Parathyroid adenoma (tissue), 2 donors: ENCODE measurements around the gene SLC2A13.

ENCODE experiments used
- H2AFZ ChIP-seq: fragments of 300-600 bp; sonication (generic); one replicate; pipeline ENCODE4 v1.7.0; 2017; ENCODE audit warnings: antibody characterized with exemption, mild to moderate bottlenecking
- H3K27ac ChIP-seq: fragments of 300-600 bp; sonication (generic); one replicate; pipeline ENCODE4 v1.7.0; 2017
- H3K27me3 ChIP-seq: fragments of 300-600 bp; sonication (generic); one replicate; pipeline ENCODE4 v1.7.0; 2017; ENCODE audit warnings: low read length; ENCODE audit not compliant: control insufficient read depth, insufficient read depth
- H3K36me3 ChIP-seq: fragments of 300-600 bp; sonication (generic); one replicate; pipeline ENCODE4 v1.7.0; 2017; ENCODE audit warnings: low read length; ENCODE audit not compliant: control insufficient read depth, insufficient read depth
- H3K4me1 ChIP-seq: fragments of 300-600 bp; sonication (generic); one replicate; pipeline ENCODE4 v1.7.0; 2017; ENCODE audit warnings: control low read depth
- H3K4me2 ChIP-seq: fragments of 300-600 bp; sonication (generic); one replicate; pipeline ENCODE4 v1.7.0; 2017; ENCODE audit warnings: low read length
- H3K4me3 ChIP-seq: fragments of 300-600 bp; sonication (generic); one replicate; pipeline ENCODE4 v1.7.0; 2017; ENCODE audit warnings: low read depth, low read length
- H3K79me2 ChIP-seq: fragments of 300-600 bp; sonication (generic); one replicate; pipeline ENCODE4 v1.7.0; 2017; ENCODE audit warnings: control low read depth
- H3K9ac ChIP-seq: fragments of 300-600 bp; sonication (generic); one replicate; pipeline ENCODE4 v1.7.0; 2017; ENCODE audit warnings: mild to moderate bottlenecking
- H3K9me3 ChIP-seq: fragments of 300-600 bp; sonication (generic); one replicate; pipeline ENCODE4 v1.7.0; 2017; ENCODE audit warnings: low read length; ENCODE audit not compliant: control insufficient read depth
- CTCF ChIP-seq: fragments of 300-600 bp; sonication (generic); IDR thresholded peaks from one replicate; pipeline ENCODE4 v1.7.0; 2017; ENCODE audit warnings: antibody characterized with exemption, mild to moderate bottlenecking
- donor health status: primary hyperparathyroidism.

SLC2A13 gene

GRCh38 chr12:40098406-40099145, 7.3 kb downstream of the SLC2A13 start:
- Histone ChIP-seq H3K79me2 (peaks cover 51% of the 10 kb centered on the region), H2AFZ (no peak overlapping the region), H3K27ac (no peak overlapping the region), H3K9ac (no peak overlapping the region), H3K9me3 (no peaks in the 10 kb centered on the region), H3K4me3 (no peak overlapping the region), H3K4me2 (no peak overlapping the region), H3K27me3 (no peaks in the 10 kb centered on the region), H3K36me3 (no peaks in the 10 kb centered on the region), H3K4me1 (peaks cover 25% of the 10 kb centered on the region)
- no peak for TF ChIP-seq CTCF

GRCh38 chr12:40093512-40093911, 12.4 kb downstream of the SLC2A13 start:
- Histone ChIP-seq H3K36me3 (no peaks in the 10 kb centered on the region), H3K4me2 (no peak overlapping the region), H3K27ac (no peak overlapping the region), H2AFZ (no peak overlapping the region), H3K4me1 (no peaks in the 10 kb centered on the region), H3K4me3 (no peak overlapping the region), H3K9me3 (no peaks in the 10 kb centered on the region), H3K27me3 (no peaks in the 10 kb centered on the region), H3K9ac (no peak overlapping the region), H3K79me2 (peaks cover 34% of the 10 kb centered on the region)
- TF ChIP-seq CTCF = no peak

- Histone ChIP-seq H3K4me1 (peaks cover 2% of the 10 kb centered on the region), H3K9ac (no peak overlapping the region), H3K27ac (no peak overlapping the region), H3K4me3 (no peak overlapping the region), H3K36me3 (no peaks in the 10 kb centered on the region), H2AFZ (no peak overlapping the region), H3K4me2 (no peak overlapping the region), H3K9me3 (no peaks in the 10 kb centered on the region), H3K27me3 (no peaks in the 10 kb centered on the region), H3K79me2 (peaks cover 30% of the 10 kb centered on the region)
- TF ChIP-seq CTCF = no peak
These were observed 19.4 kb downstream of the SLC2A13 start for GRCh38 chr12:40086471-40086870.

GRCh38 chr12:40078266-40078665, 27.6 kb downstream of the SLC2A13 start:
- Histone ChIP-seq H3K36me3 (no peaks in the 10 kb centered on the region), H3K9ac (no peak overlapping the region), H3K79me2 (peaks cover 47% of the 10 kb centered on the region), H3K4me3 (no peak overlapping the region), H3K4me2 (no peak overlapping the region), H3K4me1 (peaks cover 6% of the 10 kb centered on the region), H3K27ac (no peak overlapping the region), H3K9me3 (no peaks in the 10 kb centered on the region), H3K27me3 (no peaks in the 10 kb centered on the region), H2AFZ (no peak overlapping the region)
- TF ChIP-seq CTCF = no peak

DNA sequence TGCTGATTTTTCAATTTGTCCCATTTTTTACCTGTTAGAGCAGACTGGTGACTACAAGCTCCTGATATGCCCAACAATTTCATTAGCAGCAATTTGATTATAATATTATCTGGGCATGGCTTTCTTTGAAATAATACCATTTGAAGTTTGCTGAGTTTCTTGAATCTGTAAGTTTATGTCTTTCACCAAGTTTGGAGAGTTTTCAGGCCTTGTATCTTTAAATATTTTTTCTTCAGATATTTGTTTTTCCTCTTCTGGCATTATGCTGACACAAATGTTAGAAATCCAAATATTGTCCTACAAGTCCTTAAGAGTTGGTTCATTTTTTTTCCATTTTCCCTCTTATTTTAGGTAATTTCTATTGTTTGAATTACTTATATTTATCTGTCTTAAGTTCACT, 30.4 kb downstream of the SLC2A13 start:
- H2AFZ ChIP-seq = no peak overlapping the region
- no peaks in the 10 kb centered on the region for H3K27me3 ChIP-seq
- H3K79me2 ChIP-seq = peaks cover 37% of the 10 kb centered on the region

More for the DNA sequence above, 30.4 kb downstream of the SLC2A13 start:
- TF ChIP-seq CTCF = no peak
- no peak overlapping the region for H3K9ac ChIP-seq
- no peak overlapping the region for H3K4me3 ChIP-seq
- no peaks in the 10 kb centered on the region for H3K36me3 ChIP-seq
- H3K4me2 ChIP-seq = no peak overlapping the region
- H3K9me3 ChIP-seq = no peaks in the 10 kb centered on the region
- H3K4me1 ChIP-seq = peaks cover 2% of the 10 kb centered on the region
- H3K27ac ChIP-seq = no peak overlapping the region
